GM23248 (cell line): ENCODE results near the gene ZNF526. TPM values are rescaled to one million over a fixed set of nuclear protein-coding genes. Genes with fewer than 3 reads are reported as not detected.

Experiments used
- DNase-seq: peaks from one replicate; pipeline ENCODE4 v3.0.0-alpha.2; 2015
- H2AFZ ChIP-seq: fragments of 200-600 bp; sonication (generic); 2 replicates; pipeline ENCODE4 v1.6.1; 2016; ENCODE audit warnings: antibody characterized with exemption
- H3F3A ChIP-seq: fragments of 200-600 bp; sonication (generic); 2 replicates; pipeline ENCODE4 v1.6.1; 2016; ENCODE audit warnings: mild to moderate bottlenecking, antibody characterized with exemption, mixed run types; ENCODE audit not compliant: insufficient read depth
- H3K27ac ChIP-seq: fragments of 200-600 bp; sonication (generic); 2 replicates; pipeline ENCODE4 v1.5.1; 2016; ENCODE audit warnings: mild to moderate bottlenecking
- H3K27me3 ChIP-seq: fragments of 200-600 bp; sonication (generic); replicated peaks from 2 replicates; pipeline ENCODE4 v1.6.1; 2016; ENCODE audit warnings: mild to moderate bottlenecking; ENCODE audit not compliant: insufficient read depth
- H3K36me3 ChIP-seq: fragments of 200-600 bp; sonication (generic); 2 replicates; pipeline ENCODE4 v1.6.1; 2016; ENCODE audit warnings: low read depth, mild to moderate bottlenecking
- H3K4me1 ChIP-seq: fragments of 200-600 bp; sonication (generic); 2 replicates; pipeline ENCODE4 v1.6.1; 2016; ENCODE audit warnings: mild to moderate bottlenecking; ENCODE audit not compliant: insufficient read depth
- H3K4me2 ChIP-seq: fragments of 200-600 bp; sonication (generic); one replicate; pipeline ENCODE4 v1.6.1; 2016; ENCODE audit warnings: mild to moderate bottlenecking; ENCODE audit not compliant: unreplicated experiment
- H3K4me3 ChIP-seq: fragments of 200-600 bp; sonication (generic); 2 replicates; pipeline ENCODE4 v1.5.1; 2016; ENCODE audit warnings: mild to moderate bottlenecking
- H3K79me2 ChIP-seq: fragments of 200-600 bp; sonication (generic); 2 replicates; pipeline ENCODE4 v1.6.1; 2016; ENCODE audit warnings: mild to moderate bottlenecking; ENCODE audit not compliant: insufficient read depth
- H3K9ac ChIP-seq: fragments of 200-600 bp; sonication (generic); 2 replicates; pipeline ENCODE4 v1.6.1; 2016; ENCODE audit warnings: mild to moderate bottlenecking
- H3K9me2 ChIP-seq: fragments of 200-600 bp; sonication (generic); 2 replicates; pipeline ENCODE4 v1.6.1; 2016; ENCODE audit warnings: mixed run types, mild to moderate bottlenecking, moderate library complexity; ENCODE audit not compliant: insufficient read depth
- H3K9me3 ChIP-seq: fragments of 200-600 bp; sonication (generic); one replicate; pipeline ENCODE4 v1.6.1; 2017; ENCODE audit warnings: low read depth
- H4K20me1 ChIP-seq: fragments of 200-600 bp; sonication (generic); 2 replicates; pipeline ENCODE4 v1.6.0; 2016; ENCODE audit not compliant: insufficient read depth
- EZH2 ChIP-seq: fragments of 200-600 bp; sonication (generic); IDR thresholded peaks from 2 replicates; pipeline ENCODE4 v1.6.1; 2018; ENCODE audit warnings: antibody characterized with exemption, mild to moderate bottlenecking; ENCODE audit not compliant: insufficient read depth, poor library complexity, severe bottlenecking
- EZH2phosphoT487 ChIP-seq: fragments of 200-600 bp; sonication (generic); IDR thresholded peaks from 2 replicates; pipeline ENCODE4 v1.6.1; 2018; ENCODE audit warnings: antibody characterized with exemption, moderate library complexity, mild to moderate bottlenecking, low read depth; ENCODE audit not compliant: insufficient read depth
- WGBS, 2 experiments: methylation state at CpG; one replicate each; pipeline ENCODE4 v1.1.6; 2015 to 2017; ENCODE audit warnings: low lambda C conversion rate in 2 of 2, low coverage in 1 of 2; ENCODE audit errors: missing lambda C conversion rate in 2 of 2; 5-methylcytosine and 5-hydroxymethylcytosine counted together
- in situ Hi-C: fragments of 300-500 bp; cut with MboI; formaldehyde crosslinking; loops from 2 replicates; pipeline ENCODE4 v1.15.0; 2020
- polyA plus RNA-seq: library from polyadenylated mRNA; unstranded; fragments of >200 nt; fragmentation: Nextera tagmentation; extraction: Ambion mirVana; gene quantifications from 2 replicates; pipeline ENCODE4 v1.2.1, GENCODE V29; 2016
- total RNA-seq: library from RNA; depleted of rRNA; stranded (reverse); fragments of >200 nt; shearing (Covaris generic); gene quantifications from 2 replicates; pipeline ENCODE4 v1.2.3, GENCODE V29; 2014; rRNA removed

ZNF526 gene
- total and polyA plus RNA-seq, 2 experiments from 2014 or later = 7.8 to 10.2 TPM

DNA sequence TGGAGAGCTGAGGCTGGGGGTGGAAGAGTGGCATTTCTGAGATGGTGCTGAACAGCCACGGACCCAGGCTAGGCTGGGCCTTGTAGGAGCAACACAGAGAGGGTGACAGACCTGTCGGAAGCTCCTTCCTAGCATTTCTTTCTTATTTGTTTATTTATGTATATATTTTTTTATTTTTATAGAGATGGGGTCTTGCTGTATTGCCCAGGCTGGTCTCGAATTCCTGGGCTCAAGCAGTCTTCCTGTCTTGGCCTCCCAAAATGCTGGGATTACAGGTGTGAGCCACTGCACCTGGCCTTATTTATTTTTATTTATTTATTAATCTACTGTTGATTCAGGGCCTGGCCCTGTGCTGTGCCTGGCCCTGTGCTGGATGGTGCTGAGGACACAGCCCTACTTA, 55.4 kb downstream of the ZNF526 start:
- H3K9ac ChIP-seq = 0 out of 2 replicates have a peak overlapping the region, but pooled peaks have one; percentile 38
- no peaks in the 10 kb centered on the region for H3K9me3 ChIP-seq
- H3K27me3 ChIP-seq = no peaks in the 10 kb centered on the region
- peak overlapping the region; percentile 20 for H3K4me2 ChIP-seq
- DNase-seq = no peak
- H4K20me1 ChIP-seq = no peaks in the 10 kb centered on the region
- H3F3A ChIP-seq = peaks cover 18% of the 10 kb centered on the region
- peaks cover 45% of the 10 kb centered on the region for H3K4me1 ChIP-seq
- no peak overlapping the region for H2AFZ ChIP-seq
- H3K4me3 ChIP-seq = no peak overlapping the region
- no peaks in the 10 kb centered on the region for H3K9me2 ChIP-seq
- H3K79me2 ChIP-seq = peaks cover 88% of the 10 kb centered on the region
- in situ Hi-C loops = no loop called here
- 0 out of 2 replicates have a peak overlapping the region, but pooled peaks have one; percentile 62 for H3K27ac ChIP-seq
- no peak for TF ChIP-seq EZH2
- no peak for TF ChIP-seq EZH2phosphoT487
- no peaks in the 10 kb centered on the region for H3K36me3 ChIP-seq
- WGBS, 2 experiments = 65 to 69% methylated on average over 3 of the region's 3 CpGs

DNA sequence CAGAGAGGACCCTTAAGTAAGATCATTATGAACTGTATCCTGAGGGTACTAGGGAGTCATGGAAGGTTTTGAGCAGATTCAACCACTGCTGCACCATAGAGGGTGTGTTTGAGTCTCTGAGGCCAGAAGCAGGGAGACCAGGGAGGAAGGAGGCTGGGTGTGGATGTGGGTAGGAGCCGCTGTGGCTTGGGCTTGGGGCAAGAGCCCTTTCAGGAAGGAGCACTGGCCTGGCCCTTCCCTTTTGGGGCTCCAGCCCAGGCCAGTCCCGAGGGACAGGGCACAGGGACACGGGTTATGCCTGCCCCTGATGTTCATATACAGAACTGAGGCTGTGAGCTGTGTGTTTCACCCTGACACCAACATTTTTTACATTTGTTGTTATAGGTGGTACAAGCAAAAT, 56.2 kb downstream of the ZNF526 start:
- Histone ChIP-seq H3K27me3 (no peaks in the 10 kb centered on the region), H3K79me2 (peaks cover 84% of the 10 kb centered on the region), H3K9ac (peak overlapping the region; percentile 38), H3K9me2 (no peaks in the 10 kb centered on the region), H3K27ac (peak overlapping the region; percentile 62), H4K20me1 (no peaks in the 10 kb centered on the region), H3K4me2 (no peak overlapping the region), H3K9me3 (no peaks in the 10 kb centered on the region), H3K4me3 (no peak overlapping the region), H3F3A (peaks cover 17% of the 10 kb centered on the region), H3K36me3 (no peaks in the 10 kb centered on the region), H3K4me1 (peaks cover 44% of the 10 kb centered on the region), H2AFZ (no peak overlapping the region)
- WGBS, 2 experiments = 67 to 70% methylated on average over 3 of the region's 3 CpGs
- in situ Hi-C loops = no loop called here
- DNase-seq = no peak
- no peak for TF ChIP-seq EZH2phosphoT487
- TF ChIP-seq EZH2 = no peak

DNA sequence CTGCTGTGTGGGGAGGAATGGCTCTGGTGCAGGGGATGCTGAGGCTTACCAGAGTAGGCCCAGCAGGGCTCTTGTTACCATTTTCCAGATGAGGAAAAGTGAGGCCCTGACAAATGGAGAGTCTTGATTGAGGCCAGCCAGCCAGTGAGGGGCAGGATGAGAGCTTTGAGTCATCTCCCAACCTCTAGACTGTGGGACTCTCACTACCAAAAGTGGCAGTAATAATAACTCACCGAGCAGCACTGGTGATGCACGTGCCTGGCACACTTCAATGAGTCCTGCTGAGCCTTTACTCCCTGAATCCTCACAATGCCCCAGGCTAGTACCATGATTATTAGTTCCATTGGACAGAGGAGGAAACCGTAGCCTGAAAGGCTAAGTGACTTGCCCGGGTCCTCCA, 56.7 kb downstream of the ZNF526 start:
- Histone ChIP-seq H3F3A (peaks cover 18% of the 10 kb centered on the region), H3K36me3 (no peaks in the 10 kb centered on the region), H3K27ac (peak overlapping the region; percentile 62), H3K4me3 (no peak overlapping the region), H3K4me2 (no peak overlapping the region), H4K20me1 (no peaks in the 10 kb centered on the region), H3K79me2 (peaks cover 84% of the 10 kb centered on the region), H2AFZ (no peak overlapping the region), H3K9ac (peak overlapping the region; percentile 38), H3K27me3 (no peaks in the 10 kb centered on the region), H3K9me2 (no peaks in the 10 kb centered on the region), H3K4me1 (peaks cover 46% of the 10 kb centered on the region), H3K9me3 (no peaks in the 10 kb centered on the region)
- in situ Hi-C loops = no loop called here
- no peak for TF ChIP-seq EZH2
- no peak for TF ChIP-seq EZH2phosphoT487
- peak; percentile 77 for DNase-seq
- WGBS, 2 experiments = 49 to 62% methylated on average over 4 of the region's 4 CpGs

Other genes starting within 250 kb of the ZNF526 start
- 0.11 and 0.63 TPM in 2 replicates for gene ATP1A3, start 226.1 kb upstream of the ZNF526 start, total RNA-seq
- 0.34 and 0.36 TPM in 2 replicates for gene ATP1A3, start 226.1 kb upstream of the ZNF526 start, polyA plus RNA-seq
- not detected in 2 replicates for gene GRIK5, start 150.1 kb upstream of the ZNF526 start, total RNA-seq
- gene GRIK5, start 150.1 kb upstream of the ZNF526 start, polyA plus RNA-seq = not detected in 2 replicates
- gene ZNF574, start 144.1 kb upstream of the ZNF526 start, total RNA-seq = 16.1 and 19.5 TPM in 2 replicates
- 14.8 and 16.6 TPM in 2 replicates for gene ZNF574, start 144.1 kb upstream of the ZNF526 start, polyA plus RNA-seq
- gene POU2F2, start 87.9 kb upstream of the ZNF526 start, total RNA-seq = 0.38 and 1.5 TPM in 2 replicates
- 3.0 and 4.6 TPM in 2 replicates for gene POU2F2, start 87.9 kb upstream of the ZNF526 start, polyA plus RNA-seq
- gene DEDD2, start 2.6 kb upstream of the ZNF526 start, total RNA-seq = 27.8 and 34.7 TPM in 2 replicates
- gene DEDD2, start 2.6 kb upstream of the ZNF526 start, polyA plus RNA-seq = 21.1 and 22.5 TPM in 2 replicates
- 23.1 and 33.4 TPM in 2 replicates for gene GSK3A, start 22.3 kb downstream of the ZNF526 start, total RNA-seq
- gene GSK3A, start 22.3 kb downstream of the ZNF526 start, polyA plus RNA-seq = 13.0 and 13.1 TPM in 2 replicates
- gene ERF, start 34.8 kb downstream of the ZNF526 start, total RNA-seq = 29.6 and 31.9 TPM in 2 replicates
- 21.2 and 24.7 TPM in 2 replicates for gene ERF, start 34.8 kb downstream of the ZNF526 start, polyA plus RNA-seq
- gene CIC, start 48.9 kb downstream of the ZNF526 start, total RNA-seq = 17.5 and 22.3 TPM in 2 replicates
- 7.8 and 8.3 TPM in 2 replicates for gene CIC, start 48.9 kb downstream of the ZNF526 start, polyA plus RNA-seq
- gene PRR19, start 81.8 kb downstream of the ZNF526 start, total RNA-seq = 1.1 TPM in 1 of 2 replicates, not detected in the other
- gene PRR19, start 81.8 kb downstream of the ZNF526 start, polyA plus RNA-seq = 0.84 and 1.1 TPM in 2 replicates
- 22.5 and 26.0 TPM in 2 replicates for gene PAFAH1B3, start 82.3 kb downstream of the ZNF526 start, total RNA-seq
- gene PAFAH1B3, start 82.3 kb downstream of the ZNF526 start, polyA plus RNA-seq = 19.4 and 22.1 TPM in 2 replicates
- not detected in 2 replicates for gene TMEM145, start 93.0 kb downstream of the ZNF526 start, total RNA-seq
- not detected in 2 replicates for gene TMEM145, start 93.0 kb downstream of the ZNF526 start, polyA plus RNA-seq
- gene MEGF8, start 105.3 kb downstream of the ZNF526 start, total RNA-seq = 26.6 and 28.5 TPM in 2 replicates
- gene MEGF8, start 105.3 kb downstream of the ZNF526 start, polyA plus RNA-seq = 5.4 and 5.5 TPM in 2 replicates
- gene CNFN, start 170.0 kb downstream of the ZNF526 start, total RNA-seq = not detected in 2 replicates
- 0.82 and 1.1 TPM in 2 replicates for gene CNFN, start 170.0 kb downstream of the ZNF526 start, polyA plus RNA-seq
- gene LIPE, start 207.1 kb downstream of the ZNF526 start, total RNA-seq = 0.22 and 0.51 TPM in 2 replicates
- gene LIPE, start 207.1 kb downstream of the ZNF526 start, polyA plus RNA-seq = 0.61 and 1.1 TPM in 2 replicates
- gene CXCL17, start 222.6 kb downstream of the ZNF526 start, total RNA-seq = not detected in 2 replicates
- not detected in 2 replicates for gene CXCL17, start 222.6 kb downstream of the ZNF526 start, polyA plus RNA-seq